ENCODE results near the gene MAPK11. TPM values are rescaled to one million over a fixed set of nuclear protein-coding genes. Genes with fewer than 3 reads are reported as not detected.

The MAPK11 gene
- total RNA-seq, 2 donors from 2014 or later: 3.7 to 4.0 TPM

DNA sequence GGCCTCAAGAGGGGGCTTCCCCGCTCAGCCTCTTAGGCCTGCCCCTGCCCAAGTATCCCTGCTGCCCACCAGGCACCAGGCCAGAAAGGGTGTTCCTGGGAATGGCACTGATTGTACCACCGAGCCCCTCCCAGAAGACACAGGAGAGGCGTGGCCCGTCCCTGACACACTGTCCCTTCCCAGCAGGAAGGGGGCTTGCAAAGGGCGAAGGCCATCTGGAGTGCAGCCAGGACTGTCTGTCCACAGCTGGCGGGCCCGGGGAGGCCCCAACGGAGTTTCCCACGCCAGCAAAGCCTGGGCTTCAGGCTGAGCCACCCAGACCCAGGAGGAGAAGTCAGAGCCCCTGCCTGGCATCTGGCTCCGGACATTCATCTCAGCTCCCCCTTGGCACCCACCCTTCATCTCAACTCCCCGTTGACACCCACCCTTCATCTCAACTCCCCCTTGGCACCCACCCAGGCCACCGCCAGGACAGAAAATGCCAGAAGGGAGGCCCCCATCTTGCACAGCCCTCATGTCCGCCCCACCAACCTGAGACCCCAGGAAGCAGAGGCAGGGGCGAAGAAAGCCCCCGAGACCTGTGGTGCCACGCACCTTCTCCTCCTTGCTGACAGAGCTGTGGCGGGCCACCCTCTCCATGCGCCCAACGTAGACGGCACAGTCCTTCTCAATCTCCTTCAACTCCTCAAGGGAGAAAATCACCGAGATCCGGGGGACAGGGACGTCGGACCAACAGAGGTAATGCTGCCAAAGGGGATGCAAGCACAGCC lies 44.8 kb downstream of the MAPK11 start:
- Histone ChIP-seq H3K4me3 (no peak overlapping the region), H3K4me1 (no peaks in the 10 kb centered on the region), H3K27me3 (no peaks in the 10 kb centered on the region), H3K36me3 (peaks cover 77% of the 10 kb centered on the region), H3K27ac (no peak overlapping the region), H3K9me3 (no peaks in the 10 kb centered on the region)
- DNase-seq (ENCODE audit: low spot score): no peak
- TF ChIP-seq, protein P1, sequence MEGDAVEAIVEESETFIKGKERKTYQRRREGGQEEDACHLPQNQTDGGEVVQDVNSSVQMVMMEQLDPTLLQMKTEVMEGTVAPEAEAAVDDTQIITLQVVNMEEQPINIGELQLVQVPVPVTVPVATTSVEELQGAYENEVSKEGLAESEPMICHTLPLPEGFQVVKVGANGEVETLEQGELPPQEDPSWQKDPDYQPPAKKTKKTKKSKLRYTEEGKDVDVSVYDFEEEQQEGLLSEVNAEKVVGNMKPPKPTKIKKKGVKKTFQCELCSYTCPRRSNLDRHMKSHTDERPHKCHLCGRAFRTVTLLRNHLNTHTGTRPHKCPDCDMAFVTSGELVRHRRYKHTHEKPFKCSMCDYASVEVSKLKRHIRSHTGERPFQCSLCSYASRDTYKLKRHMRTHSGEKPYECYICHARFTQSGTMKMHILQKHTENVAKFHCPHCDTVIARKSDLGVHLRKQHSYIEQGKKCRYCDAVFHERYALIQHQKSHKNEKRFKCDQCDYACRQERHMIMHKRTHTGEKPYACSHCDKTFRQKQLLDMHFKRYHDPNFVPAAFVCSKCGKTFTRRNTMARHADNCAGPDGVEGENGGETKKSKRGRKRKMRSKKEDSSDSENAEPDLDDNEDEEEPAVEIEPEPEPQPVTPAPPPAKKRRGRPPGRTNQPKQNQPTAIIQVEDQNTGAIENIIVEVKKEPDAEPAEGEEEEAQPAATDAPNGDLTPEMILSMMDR (IDR thresholded peaks at IDR 0.05): no peak

GRCh38 chr22:50224071-50224470 lies 46.1 kb downstream of the MAPK11 start:
- Histone ChIP-seq H3K4me3 (no peak overlapping the region), H3K4me1 (peaks cover 0 to 4% of the 10 kb centered on the region in 2 donors), H3K36me3 (peaks cover 78% of the 10 kb centered on the region), H3K27me3 (no peaks in the 10 kb centered on the region), H3K9me3 (no peaks in the 10 kb centered on the region), H3K27ac (no peak overlapping the region)
- no peak for DNase-seq (ENCODE audit: low spot score)
- TF ChIP-seq, protein P1 (IDR thresholded peaks at IDR 0.05): no peak

- DNase-seq (ENCODE audit: low spot score): no peak
- Histone ChIP-seq H3K4me3 (no peak overlapping the region), H3K36me3 (peaks cover 82% of the 10 kb centered on the region), H3K27ac (no peak overlapping the region), H3K9me3 (no peaks in the 10 kb centered on the region), H3K4me1 (peaks cover 0 to 4% of the 10 kb centered on the region in 2 donors), H3K27me3 (no peaks in the 10 kb centered on the region)
- TF ChIP-seq, protein P1 (IDR thresholded peaks at IDR 0.05): no peak
Observed at GRCh38 chr22:50222508-50222907, 47.7 kb downstream of the MAPK11 start.

DNA sequence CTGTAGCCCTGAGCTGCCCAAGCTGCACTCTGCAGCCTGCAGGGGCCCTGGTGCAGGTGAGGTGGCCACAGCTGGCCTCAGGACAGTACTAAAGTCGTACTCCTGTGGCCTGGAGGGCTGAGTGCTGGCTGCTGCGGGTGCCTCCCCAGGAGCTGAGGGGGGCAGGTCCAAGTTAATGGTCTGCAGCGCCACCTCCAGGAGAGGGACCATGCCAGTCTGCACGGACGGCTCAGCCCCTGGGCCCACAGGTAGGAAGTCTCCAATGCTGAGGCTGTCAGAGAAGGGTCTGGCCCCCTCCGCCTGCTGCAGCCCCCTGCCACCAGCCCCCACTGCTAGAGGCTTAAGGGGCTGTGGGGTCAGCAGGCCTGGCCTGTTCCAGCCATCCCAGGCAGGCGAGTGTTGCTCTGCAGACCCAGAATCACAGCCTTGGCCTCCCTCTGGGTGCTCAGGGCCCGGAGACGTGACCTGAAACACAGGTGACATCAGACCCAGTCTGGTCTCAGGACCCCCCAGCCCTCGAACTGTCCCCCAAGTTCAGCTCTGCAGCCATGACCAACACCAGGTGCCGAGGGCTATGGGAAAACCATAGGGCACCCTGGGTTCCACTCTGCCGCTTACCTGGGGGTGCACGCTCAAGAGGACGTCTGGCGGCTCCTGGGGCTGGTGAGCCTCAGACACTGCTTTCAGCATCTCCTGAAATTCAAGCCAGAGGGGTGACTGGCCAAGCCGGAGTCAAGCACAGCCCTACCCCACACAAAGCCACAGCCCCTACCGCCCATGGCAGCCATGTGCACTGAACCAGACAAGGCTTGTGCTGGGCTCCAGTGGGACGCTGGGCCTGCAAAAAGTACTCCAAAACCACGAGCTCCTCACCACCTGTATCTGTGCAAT lies 48.5 kb downstream of the MAPK11 start:
- H3K27ac ChIP-seq: no peak overlapping the region
- H3K27me3 ChIP-seq: no peaks in the 10 kb centered on the region
- no peaks in the 10 kb centered on the region for H3K9me3 ChIP-seq
- TF ChIP-seq, protein P1 (IDR thresholded peaks at IDR 0.05): no peak
- H3K4me3 ChIP-seq: no peak overlapping the region
- peaks cover 86% of the 10 kb centered on the region for H3K36me3 ChIP-seq
- H3K4me1 ChIP-seq: peaks cover 0 to 4% of the 10 kb centered on the region in 2 donors
- no peak for DNase-seq (ENCODE audit: low spot score)

DNA sequence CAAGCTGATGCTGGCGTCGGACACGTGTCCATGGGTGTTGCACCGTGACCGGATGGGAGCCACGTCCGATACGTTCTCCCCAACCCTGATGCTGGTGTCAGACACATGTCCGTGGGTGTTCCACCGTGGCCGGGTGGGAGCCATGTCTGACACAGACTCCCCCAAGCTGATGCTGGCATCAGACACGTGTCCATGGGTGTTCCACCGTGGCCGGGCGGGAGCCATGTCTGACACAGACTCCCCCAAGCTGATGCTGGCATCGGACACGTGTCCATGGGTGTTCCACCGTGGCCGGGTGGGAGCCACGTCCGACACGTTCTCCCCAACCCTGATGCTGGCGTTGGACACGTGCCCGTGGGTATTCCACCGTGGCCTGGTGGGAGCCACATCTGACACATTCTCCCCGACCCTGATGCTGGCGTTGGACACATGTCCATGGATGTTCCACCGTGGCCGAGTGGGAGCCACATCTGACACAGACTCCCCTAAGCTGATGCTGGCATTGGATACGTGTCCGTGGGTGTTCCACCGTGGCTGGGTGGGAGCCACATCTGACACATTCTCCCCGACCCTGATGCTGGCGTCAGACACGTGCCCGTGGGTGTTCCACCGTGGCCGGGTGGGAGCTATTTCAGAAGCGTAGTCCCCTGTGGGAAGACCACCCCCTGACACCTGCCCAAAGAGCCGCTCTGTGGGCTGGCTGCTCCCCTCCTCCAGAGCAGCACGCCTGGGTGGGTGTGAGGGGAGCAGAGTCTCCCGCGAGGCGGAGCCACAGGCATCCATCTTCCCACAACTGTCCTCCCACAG lies 49.4 kb downstream of the MAPK11 start:
- Histone ChIP-seq H3K27ac (no peak overlapping the region), H3K9me3 (no peaks in the 10 kb centered on the region), H3K36me3 (peaks cover 90% of the 10 kb centered on the region), H3K4me3 (no peak overlapping the region), H3K27me3 (no peaks in the 10 kb centered on the region), H3K4me1 (peaks cover 0 to 4% of the 10 kb centered on the region in 2 donors)
- TF ChIP-seq, protein P1 (IDR thresholded peaks at IDR 0.05): no peak
- no peak for DNase-seq (ENCODE audit: low spot score)

Data from right atrium auricular region (tissue), 2 donors.